ENCODE data around the gene COX17.

The COX17 gene

DNA sequence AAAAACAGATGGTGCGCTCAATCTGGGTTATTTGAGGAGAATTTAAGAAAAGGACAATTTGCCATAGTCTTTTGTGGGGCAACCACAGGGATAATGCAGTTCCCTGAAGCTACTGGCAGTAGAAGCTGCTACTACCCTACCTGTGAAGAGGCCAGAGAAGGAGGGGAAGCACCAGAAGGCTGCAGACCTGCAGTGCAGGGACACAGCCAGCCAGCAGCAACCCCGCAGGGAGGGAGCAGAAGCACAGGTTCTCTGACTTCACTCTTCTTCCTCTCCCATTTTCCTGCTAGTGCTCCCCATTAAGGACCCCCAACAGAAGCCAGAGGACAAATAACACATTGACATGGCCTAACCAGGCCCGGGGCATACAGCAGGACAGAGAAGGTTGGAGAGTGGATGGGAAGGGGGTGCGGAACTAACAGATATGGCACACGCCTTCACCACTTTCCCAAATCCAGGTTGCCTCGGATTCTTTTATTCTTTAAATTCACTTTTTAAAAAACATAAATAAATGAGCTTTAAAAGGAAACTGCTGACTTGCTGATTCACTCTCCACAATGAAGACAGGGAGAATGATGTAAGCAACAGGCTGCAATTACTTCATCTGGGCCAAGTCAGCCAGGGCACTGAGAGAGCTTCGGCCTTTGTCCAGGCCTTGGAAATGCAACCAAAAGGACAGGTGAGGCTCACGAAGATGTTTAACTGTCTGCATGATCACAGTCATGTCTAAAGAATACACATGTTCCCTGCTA lies 46.9 kb downstream of the COX17 start:
- Histone ChIP-seq H2AFZ (ENCODE audit: low read depth, low read length) (peak overlapping the region; percentile 36), H4K8ac (ENCODE audit: low read length) (peak overlapping the region; percentile 84)

DNA sequence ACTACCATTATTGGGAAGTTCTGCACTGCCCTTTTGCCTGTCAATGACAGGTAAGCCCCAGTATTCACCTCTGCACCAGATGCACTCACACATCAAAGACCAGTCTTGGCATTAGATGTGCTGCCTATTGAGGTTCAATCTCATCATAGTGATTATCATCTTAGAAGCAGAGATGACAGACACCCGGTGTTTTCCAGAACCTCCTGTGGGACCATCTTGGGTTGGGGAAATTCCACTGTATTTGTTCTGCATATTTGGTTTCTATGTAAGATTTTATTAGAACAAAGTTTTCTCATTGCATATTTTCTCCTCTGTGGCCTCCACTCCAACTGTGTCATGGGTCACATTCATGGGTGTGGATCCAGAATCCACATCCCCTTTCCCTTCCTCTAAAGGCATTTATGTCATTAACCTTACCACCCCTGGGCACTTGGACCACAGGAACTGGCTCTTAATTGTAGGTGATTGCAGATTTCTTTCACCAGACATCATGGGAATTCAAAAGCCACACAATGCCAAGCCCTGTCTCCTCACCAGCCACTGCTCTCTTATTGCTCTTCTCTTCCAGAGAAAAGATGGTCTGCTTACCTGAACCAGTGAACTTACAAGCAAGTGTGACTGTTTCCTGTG lies 48.3 kb downstream of the COX17 start:
- DNase-seq: no peak
- no peaks in the 10 kb centered on the region for H3K36me3 ChIP-seq (ENCODE audit: control insufficient read depth in 1 of 2, insufficient read depth in 2 of 2, low read depth in 1 of 2, low read length in 2 of 2)
- H3K4me1 ChIP-seq (ENCODE audit: control insufficient read depth, insufficient read depth, low read depth, low read length): peaks cover 12% of the 10 kb centered on the region
- no peak overlapping the region for H3K23ac ChIP-seq (ENCODE audit: low read length in 2 of 2)
- no peak overlapping the region for H4K8ac ChIP-seq (ENCODE audit: low read length)
- H3K4ac ChIP-seq (ENCODE audit: low read depth in 1 of 2, low read length in 2 of 2): no peak overlapping the region
- no peak overlapping the region for H3K27ac ChIP-seq (ENCODE audit: low read length, poor library complexity, severe bottlenecking)
- H3K14ac ChIP-seq (ENCODE audit: low read length in 2 of 2): no peak overlapping the region
- H2BK15ac ChIP-seq (ENCODE audit: low read depth, poor library complexity, severe bottlenecking): no peak overlapping the region
- no peak overlapping the region for H4K91ac ChIP-seq (ENCODE audit: low read length)
- no peak overlapping the region for H2AFZ ChIP-seq (ENCODE audit: low read depth, low read length)
- no peak overlapping the region for H2BK5ac ChIP-seq (ENCODE audit: low read depth, low read length, poor library complexity, severe bottlenecking)
- no peaks in the 10 kb centered on the region for H3K27me3 ChIP-seq (ENCODE audit: control insufficient read depth in 1 of 2, insufficient read depth in 1 of 2, low read length in 2 of 2)
- no peak overlapping the region for H3K18ac ChIP-seq (ENCODE audit: low read depth in 1 of 2, low read length in 2 of 2)
- WGBS: 100% methylated on average over 1 of the region's 1 CpG
- no peak overlapping the region for H2BK120ac ChIP-seq (ENCODE audit: low read depth, low read length)
- H3K9me3 ChIP-seq (ENCODE audit: control insufficient read depth, low read length): no peaks in the 10 kb centered on the region
- H3K9ac ChIP-seq (ENCODE audit: low read length): no peak overlapping the region
- H3K4me3 ChIP-seq (ENCODE audit: insufficient read depth in 1 of 2, low read depth in 1 of 2, low read length in 2 of 2): no peak overlapping the region
- no peak overlapping the region for H2AK5ac ChIP-seq (ENCODE audit: low read length, severe bottlenecking)
- H3K79me1 ChIP-seq (replicated peaks; ENCODE audit: low read length, poor library complexity, severe bottlenecking): no peaks in the 10 kb centered on the region
- no peak overlapping the region for H2BK12ac ChIP-seq (ENCODE audit: low read length in 2 of 2)
- no peak overlapping the region for H3K4me2 ChIP-seq (ENCODE audit: low read length, poor library complexity, severe bottlenecking)

More for the DNA sequence above, 46.9 kb downstream of the COX17 start:
- Histone ChIP-seq H2BK15ac (ENCODE audit: low read depth, poor library complexity, severe bottlenecking) (peak overlapping the region; percentile 73), H3K79me1 (replicated peaks; ENCODE audit: low read length, poor library complexity, severe bottlenecking) (no peaks in the 10 kb centered on the region), H3K9me3 (ENCODE audit: control insufficient read depth, low read length) (no peaks in the 10 kb centered on the region), H3K4me1 (ENCODE audit: control insufficient read depth, insufficient read depth, low read depth, low read length) (peaks cover 10% of the 10 kb centered on the region), H3K4me2 (ENCODE audit: low read length, poor library complexity, severe bottlenecking) (no peak overlapping the region), H3K14ac (ENCODE audit: low read length in 2 of 2) (no peak overlapping the region), H3K9ac (ENCODE audit: low read length) (peak overlapping the region; percentile 80), H3K27me3 (ENCODE audit: control insufficient read depth in 1 of 2, insufficient read depth in 1 of 2, low read length in 2 of 2) (no peaks in the 10 kb centered on the region), H2AK5ac (ENCODE audit: low read length, severe bottlenecking) (peak overlapping the region; percentile 36), H2BK12ac (ENCODE audit: low read length in 2 of 2) (peak overlapping the region; percentile 70 to 80), H4K91ac (ENCODE audit: low read length) (peak overlapping the region; percentile 84), H3K27ac (ENCODE audit: low read length, poor library complexity, severe bottlenecking) (no peak overlapping the region), H3K4ac (ENCODE audit: low read depth in 1 of 2, low read length in 2 of 2) (no peak overlapping the region), H2BK5ac (ENCODE audit: low read depth, low read length, poor library complexity, severe bottlenecking) (no peak overlapping the region), H3K4me3 (ENCODE audit: insufficient read depth in 1 of 2, low read depth in 1 of 2, low read length in 2 of 2) (peak overlapping the region in 1 of 2 experiments; percentile 28), H3K23ac (ENCODE audit: low read length in 2 of 2) (no peak overlapping the region), H2BK120ac (ENCODE audit: low read depth, low read length) (peak overlapping the region; percentile 36), H3K36me3 (ENCODE audit: control insufficient read depth in 1 of 2, insufficient read depth in 2 of 2, low read depth in 1 of 2, low read length in 2 of 2) (no peaks in the 10 kb centered on the region), H3K18ac (ENCODE audit: low read depth in 1 of 2, low read length in 2 of 2) (peak overlapping the region in 1 of 2 experiments; percentile 68)
- peak; percentile 71 for DNase-seq
- WGBS: 94% methylated on average over 4 of the region's 8 CpGs

DNA sequence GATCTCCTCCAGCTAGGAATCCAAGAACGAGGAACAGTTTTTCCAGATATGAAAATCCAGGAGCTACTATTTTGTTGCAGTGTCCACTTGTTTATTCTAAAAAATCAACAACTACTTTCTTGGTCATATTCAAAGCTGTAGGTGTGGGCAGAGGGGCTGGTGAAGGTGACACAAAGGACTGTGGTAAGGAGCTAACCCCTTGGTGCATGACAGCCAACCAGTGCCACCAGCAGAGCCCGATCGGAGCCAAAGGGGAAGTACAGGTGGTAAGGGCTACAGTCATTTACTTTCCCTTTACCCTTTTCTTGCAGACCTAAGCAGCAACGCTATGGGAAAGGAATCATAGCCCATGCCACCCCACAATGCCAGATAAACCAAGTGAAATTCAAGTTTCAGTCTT lies 48.8 kb downstream of the COX17 start:
- 81% methylated on average over 3 of the region's 4 CpGs for WGBS
- Histone ChIP-seq H2BK12ac (ENCODE audit: low read length in 2 of 2) (no peak overlapping the region), H3K4me3 (ENCODE audit: insufficient read depth in 1 of 2, low read depth in 1 of 2, low read length in 2 of 2) (no peak overlapping the region), H3K27me3 (ENCODE audit: control insufficient read depth in 1 of 2, insufficient read depth in 1 of 2, low read length in 2 of 2) (no peaks in the 10 kb centered on the region), H3K4ac (ENCODE audit: low read depth in 1 of 2, low read length in 2 of 2) (no peak overlapping the region), H3K36me3 (ENCODE audit: control insufficient read depth in 1 of 2, insufficient read depth in 2 of 2, low read depth in 1 of 2, low read length in 2 of 2) (no peaks in the 10 kb centered on the region), H3K4me2 (ENCODE audit: low read length, poor library complexity, severe bottlenecking) (no peak overlapping the region), H2BK15ac (ENCODE audit: low read depth, poor library complexity, severe bottlenecking) (no peak overlapping the region), H4K91ac (ENCODE audit: low read length) (no peak overlapping the region), H3K4me1 (ENCODE audit: control insufficient read depth, insufficient read depth, low read depth, low read length) (peaks cover 12% of the 10 kb centered on the region), H3K27ac (ENCODE audit: low read length, poor library complexity, severe bottlenecking) (no peak overlapping the region), H2BK120ac (ENCODE audit: low read depth, low read length) (no peak overlapping the region), H3K79me1 (replicated peaks; ENCODE audit: low read length, poor library complexity, severe bottlenecking) (no peaks in the 10 kb centered on the region), H3K9me3 (ENCODE audit: control insufficient read depth, low read length) (no peaks in the 10 kb centered on the region), H2BK5ac (ENCODE audit: low read depth, low read length, poor library complexity, severe bottlenecking) (no peak overlapping the region), H2AFZ (ENCODE audit: low read depth, low read length) (no peak overlapping the region), H3K18ac (ENCODE audit: low read depth in 1 of 2, low read length in 2 of 2) (no peak overlapping the region), H3K9ac (ENCODE audit: low read length) (no peak overlapping the region), H3K23ac (ENCODE audit: low read length in 2 of 2) (no peak overlapping the region), H2AK5ac (ENCODE audit: low read length, severe bottlenecking) (no peak overlapping the region), H3K14ac (ENCODE audit: low read length in 2 of 2) (no peak overlapping the region), H4K8ac (ENCODE audit: low read length) (no peak overlapping the region)
- no peak for DNase-seq

DNA sequence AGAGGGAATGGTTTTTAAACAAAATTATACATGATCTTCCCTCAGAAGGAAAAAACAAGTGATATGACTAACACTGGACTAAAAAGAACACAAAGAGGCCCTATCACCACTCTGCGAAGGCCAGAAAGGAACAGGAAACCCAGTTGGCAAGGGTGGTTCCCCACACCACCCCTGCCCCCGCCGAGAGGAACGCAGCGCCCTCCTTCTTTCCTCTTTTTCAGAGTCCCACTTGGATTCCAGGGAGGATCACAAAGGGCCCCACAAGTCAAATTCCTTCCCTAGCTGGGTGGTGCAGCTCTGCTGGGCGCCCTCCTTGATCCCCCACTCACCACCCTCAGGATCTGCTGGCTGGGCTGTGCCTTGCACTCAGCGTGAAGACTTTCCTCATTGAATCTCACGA lies 49.7 kb downstream of the COX17 start:
- Histone ChIP-seq H3K14ac (ENCODE audit: low read length in 2 of 2) (no peak overlapping the region), H3K9ac (ENCODE audit: low read length) (no peak overlapping the region), H3K4me3 (ENCODE audit: insufficient read depth in 1 of 2, low read depth in 1 of 2, low read length in 2 of 2) (no peak overlapping the region), H3K9me3 (ENCODE audit: control insufficient read depth, low read length) (no peaks in the 10 kb centered on the region), H3K23ac (ENCODE audit: low read length in 2 of 2) (no peak overlapping the region), H3K4ac (ENCODE audit: low read depth in 1 of 2, low read length in 2 of 2) (no peak overlapping the region), H3K36me3 (ENCODE audit: control insufficient read depth in 1 of 2, insufficient read depth in 2 of 2, low read depth in 1 of 2, low read length in 2 of 2) (no peaks in the 10 kb centered on the region), H4K91ac (ENCODE audit: low read length) (no peak overlapping the region), H2BK12ac (ENCODE audit: low read length in 2 of 2) (no peak overlapping the region), H2AFZ (ENCODE audit: low read depth, low read length) (no peak overlapping the region), H2BK15ac (ENCODE audit: low read depth, poor library complexity, severe bottlenecking) (no peak overlapping the region), H2BK5ac (ENCODE audit: low read depth, low read length, poor library complexity, severe bottlenecking) (no peak overlapping the region), H4K8ac (ENCODE audit: low read length) (peak overlapping the region; percentile 27), H3K4me1 (ENCODE audit: control insufficient read depth, insufficient read depth, low read depth, low read length) (peaks cover 12% of the 10 kb centered on the region), H2BK120ac (ENCODE audit: low read depth, low read length) (no peak overlapping the region), H3K18ac (ENCODE audit: low read depth in 1 of 2, low read length in 2 of 2) (no peak overlapping the region), H3K79me1 (replicated peaks; ENCODE audit: low read length, poor library complexity, severe bottlenecking) (no peaks in the 10 kb centered on the region), H3K4me2 (ENCODE audit: low read length, poor library complexity, severe bottlenecking) (no peak overlapping the region), H2AK5ac (ENCODE audit: low read length, severe bottlenecking) (no peak overlapping the region), H3K27me3 (ENCODE audit: control insufficient read depth in 1 of 2, insufficient read depth in 1 of 2, low read length in 2 of 2) (no peaks in the 10 kb centered on the region), H3K27ac (ENCODE audit: low read length, poor library complexity, severe bottlenecking) (no peak overlapping the region)
- 77% methylated on average over 8 of the region's 8 CpGs for WGBS
- no peak for DNase-seq

Measured in mesenchymal stem cell (in vitro differentiated cells and primary cell).